Fibroblast of skin of abdomen (primary cell): ENCODE data around the gene YIF1A.
A peak's percentile ranks its signal among the peaks of the same experiment; 100 is the strongest.
"Not testable (repeated sequence)": the region's sequence is repeated elsewhere in the genome, so short reads cannot be mapped to it uniquely, and the experiment has no call there.

Experiments used
- DNase-seq: peaks from one replicate; pipeline ENCODE4 v3.0.0-alpha.2; 2013

YIF1A gene

DNA sequence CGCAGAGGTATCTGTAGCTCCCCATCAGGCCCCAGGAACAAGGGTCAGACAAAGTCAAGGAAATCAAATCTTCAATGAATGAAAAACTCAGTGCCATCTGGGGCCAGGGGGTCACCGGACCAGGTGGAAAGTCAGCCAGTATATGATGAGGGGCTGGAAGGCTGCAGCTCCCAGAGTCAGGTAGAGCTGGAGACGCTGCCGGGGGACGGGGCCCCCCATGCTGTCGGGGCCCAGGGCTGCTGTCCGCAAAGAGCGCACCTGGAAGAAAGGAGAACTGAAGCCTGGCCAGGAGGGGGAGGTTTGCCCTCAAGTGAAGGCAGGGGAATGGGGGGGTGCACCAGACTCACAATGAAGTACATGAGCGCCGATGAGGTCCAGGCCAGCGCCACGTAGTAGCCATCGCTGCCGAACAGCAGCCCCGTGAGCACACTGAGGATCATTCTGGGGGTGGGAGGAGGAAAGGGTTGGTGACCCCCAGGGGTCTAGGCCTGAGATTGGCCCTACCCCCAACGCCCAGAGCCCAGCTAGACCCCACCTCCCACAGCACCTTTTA lies 4.3 kb downstream of the YIF1A start:
- DNase-seq, result no peak

DNA sequence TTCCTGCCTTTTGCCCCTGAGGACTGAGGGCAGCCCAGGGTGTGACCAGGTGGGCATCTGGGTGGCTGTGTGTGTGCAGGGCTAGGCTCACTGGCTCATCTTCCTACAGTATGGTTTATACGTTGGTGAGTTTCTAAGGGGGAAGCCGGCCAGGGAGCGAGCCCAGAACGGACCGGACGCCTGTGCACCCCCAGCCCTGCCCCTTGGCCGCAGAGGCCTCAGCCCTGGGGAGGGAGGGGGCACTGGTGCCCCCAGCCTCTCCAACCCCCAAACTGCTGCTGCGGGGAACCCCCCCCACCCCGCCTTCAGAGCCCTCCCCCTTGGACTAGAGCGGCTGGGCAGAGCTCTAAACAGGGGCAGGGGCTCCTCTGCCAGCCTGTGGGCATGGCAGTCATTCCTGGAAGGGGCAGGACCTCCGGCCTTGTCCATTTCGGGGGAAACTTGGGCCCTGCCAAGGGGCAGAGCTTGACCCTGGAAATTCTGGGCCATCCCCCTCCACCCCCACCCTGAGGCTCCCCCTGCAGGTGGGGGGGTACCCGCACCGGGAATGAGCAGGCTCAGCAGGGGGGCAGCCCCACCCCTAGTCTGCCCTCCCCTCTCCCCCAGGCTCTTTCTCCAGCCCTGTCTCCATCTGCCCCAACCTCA lies 5.4 kb downstream of the YIF1A start:
- DNase-seq, result no peak

DNA sequence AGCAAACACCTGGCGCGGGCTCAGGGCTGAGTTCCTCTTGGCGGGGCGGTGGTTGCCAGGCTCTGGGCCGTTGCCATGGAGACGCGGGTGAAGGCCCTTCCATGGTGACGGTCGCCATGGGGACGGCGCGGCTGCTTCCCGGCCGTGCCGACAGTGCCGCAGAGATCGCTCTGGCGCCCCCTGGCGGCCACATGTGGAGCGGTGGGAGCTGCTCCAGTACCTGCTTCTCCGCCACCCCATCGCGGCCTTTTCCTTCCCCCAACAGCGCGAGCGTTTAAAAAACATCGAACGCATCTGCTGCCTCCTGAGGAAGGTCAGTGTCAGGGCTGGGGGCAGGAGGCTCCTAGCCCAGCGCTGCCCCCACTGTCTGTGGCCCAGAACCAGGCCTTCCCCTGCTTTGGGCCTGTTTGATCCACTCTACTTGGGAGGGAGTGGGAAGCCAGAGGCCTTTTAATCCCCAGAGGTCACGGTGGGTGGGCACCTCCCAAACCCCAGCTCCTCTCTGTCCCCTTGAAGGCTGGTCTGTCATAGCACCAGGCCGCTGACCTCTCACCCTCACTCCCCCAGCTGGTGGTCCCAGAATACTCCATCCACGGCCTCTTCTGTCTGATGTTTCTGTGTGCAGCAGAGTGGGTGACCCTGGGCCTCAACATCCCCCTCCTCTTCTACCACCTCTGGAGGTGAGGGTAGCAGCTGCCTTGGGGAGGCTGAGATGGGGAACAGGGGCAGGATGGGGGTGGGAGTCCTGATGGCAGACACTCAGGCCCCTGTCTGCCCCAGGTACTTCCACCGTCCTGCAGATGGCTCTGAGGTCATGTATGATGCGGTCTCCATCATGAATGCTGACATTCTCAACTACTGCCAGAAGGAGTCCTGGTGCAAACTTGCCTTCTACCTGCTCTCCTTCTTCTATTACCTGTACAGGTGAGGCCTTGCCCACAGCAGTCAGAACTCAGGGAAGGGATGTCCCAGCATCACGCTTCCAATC lies 6.2 kb downstream of the YIF1A start:
- DNase-seq, result peak; percentile 93

DNA sequence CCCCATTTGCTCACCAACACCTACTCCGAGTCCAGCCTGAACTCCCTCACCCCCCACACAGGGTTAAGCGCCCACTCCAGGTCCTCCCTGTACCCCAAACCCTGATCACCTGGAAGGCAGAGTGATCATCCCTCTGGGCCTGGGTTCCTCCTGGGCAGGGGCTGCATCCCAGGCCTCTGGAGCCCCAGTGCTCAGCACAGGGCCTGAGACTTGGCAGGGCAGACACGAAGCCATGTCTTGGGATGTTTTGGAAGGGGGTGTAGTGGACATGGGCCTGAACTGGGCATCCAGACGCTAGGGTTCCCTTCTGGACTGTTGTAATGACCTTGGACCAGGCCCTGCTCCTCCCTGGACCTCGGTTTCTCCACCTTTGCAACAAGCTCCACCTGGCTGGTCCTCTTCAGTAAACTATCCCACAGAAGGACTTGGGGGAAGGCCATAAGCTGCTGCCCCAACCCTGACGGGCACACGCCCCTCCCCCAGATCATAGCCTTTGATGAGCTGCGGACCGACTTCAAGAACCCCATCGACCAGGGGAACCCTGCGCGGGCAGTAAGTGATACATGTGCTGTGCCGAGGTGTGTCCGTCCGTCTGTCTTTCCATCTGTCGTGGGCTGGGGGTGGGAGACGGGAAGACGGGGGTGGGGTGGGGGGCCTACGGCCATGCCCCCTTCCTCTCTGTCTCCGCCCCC lies 7.0 kb downstream of the YIF1A start:
- DNase-seq, result no peak

DNA sequence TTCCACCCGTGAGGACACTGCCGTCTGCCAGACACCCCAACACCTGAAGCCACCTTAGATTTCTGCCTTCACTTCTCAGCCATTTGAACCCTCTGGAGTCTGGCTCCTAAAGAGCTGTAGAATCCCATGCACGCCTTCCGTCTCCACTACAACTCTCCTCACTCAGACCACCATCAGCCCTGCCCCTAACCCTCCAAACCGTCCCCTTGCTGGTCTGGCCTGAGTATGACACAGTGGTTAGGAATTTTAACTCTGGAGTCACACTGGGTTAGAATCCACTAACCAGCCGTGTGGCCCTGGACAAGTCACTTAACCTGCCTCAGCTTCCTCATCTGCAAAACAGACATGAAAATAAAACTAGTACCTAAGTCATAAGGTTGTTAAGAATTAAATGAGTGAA lies 7.9 kb downstream of the YIF1A start:
- DNase-seq, result no peak

DNA sequence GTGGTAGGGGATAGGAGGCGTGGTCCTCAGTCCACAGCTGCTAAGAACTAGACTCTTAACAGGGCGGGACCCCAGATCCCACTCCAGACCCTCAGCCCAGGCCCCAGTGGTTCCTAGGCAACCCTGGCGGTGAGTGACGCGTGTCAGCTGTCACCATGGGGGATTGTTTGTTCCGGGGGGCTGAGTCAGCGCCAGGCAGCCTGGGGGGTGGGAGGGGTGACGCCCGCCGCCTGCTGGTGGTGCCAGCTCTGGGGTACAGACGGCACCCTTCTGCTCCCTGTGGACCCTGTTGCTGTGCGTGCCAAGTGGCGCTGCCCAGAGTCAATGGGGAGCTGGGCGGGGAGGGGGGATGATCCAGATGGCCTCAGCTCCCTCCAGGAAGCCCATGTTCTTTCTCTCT lies 8.5 kb downstream of the YIF1A start:
- no peak for DNase-seq

DNA sequence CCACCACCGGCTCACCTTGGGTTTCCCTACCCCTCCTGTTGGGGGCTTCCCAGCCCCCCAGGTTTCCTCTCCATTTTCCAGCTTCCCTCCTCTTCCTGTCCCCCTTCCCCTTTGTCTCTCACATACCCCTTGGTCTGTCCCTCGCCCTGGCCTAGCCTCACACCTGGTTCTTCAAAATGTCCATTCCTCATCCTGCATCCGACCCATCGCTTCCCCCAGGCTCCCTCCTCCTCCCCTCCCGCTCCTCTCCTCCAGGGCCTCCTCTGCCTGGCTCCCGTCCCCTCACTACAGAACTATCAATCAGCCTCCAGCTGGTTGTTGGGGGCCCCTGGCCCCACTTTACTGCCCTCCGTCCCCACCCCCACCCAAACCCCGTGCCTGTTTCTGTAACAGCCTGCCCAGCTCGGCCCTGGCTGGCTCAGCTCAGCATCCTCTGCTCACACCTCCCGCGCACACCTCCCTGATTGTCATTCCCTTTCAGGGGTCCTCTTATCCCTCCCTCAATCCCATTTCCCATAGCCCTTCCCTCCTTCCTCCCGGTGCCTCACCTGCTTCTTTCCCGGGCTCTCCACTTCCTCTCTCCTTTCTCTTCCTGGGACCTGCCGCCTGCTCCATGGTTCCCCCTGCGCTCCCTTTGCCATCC lies 9.7 kb downstream of the YIF1A start:
- DNase-seq, result no peak

DNA sequence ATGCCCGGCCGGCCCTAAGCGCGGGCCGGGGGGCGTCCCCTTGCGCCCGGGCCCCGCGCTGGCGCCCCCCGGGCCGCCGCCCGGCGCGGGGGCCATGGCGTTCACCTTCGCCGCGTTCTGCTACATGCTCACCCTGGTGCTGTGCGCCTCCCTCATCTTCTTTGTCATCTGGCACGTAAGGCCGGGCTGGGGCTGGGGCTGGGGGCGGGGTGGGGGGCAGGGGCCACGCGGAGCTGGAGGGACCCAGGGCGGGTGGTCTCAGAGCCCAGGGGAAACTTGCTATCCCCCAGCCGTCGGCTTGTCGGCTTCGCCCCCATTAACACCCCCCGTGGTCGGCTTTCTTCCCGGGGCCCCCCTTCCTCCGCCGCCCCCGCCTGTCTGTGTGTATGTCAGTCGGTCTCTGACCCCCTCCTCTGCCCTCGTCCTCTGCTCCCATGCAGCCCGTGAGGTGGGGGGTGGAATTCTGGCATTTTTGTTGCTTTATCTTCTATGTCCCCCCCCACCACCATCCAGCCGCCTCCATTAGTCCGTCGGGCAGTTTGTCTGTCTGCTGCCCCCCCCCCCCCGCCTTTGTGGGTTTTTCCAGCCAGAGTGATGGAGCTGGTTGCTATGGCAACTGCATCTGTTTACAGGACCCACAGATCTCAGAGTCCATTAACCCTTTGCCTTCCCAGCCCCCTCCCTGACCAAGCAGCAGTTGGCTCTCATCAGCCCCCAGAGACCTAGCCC lies 10.4 kb downstream of the YIF1A start:
- peak; percentile 25 for DNase-seq

DNA sequence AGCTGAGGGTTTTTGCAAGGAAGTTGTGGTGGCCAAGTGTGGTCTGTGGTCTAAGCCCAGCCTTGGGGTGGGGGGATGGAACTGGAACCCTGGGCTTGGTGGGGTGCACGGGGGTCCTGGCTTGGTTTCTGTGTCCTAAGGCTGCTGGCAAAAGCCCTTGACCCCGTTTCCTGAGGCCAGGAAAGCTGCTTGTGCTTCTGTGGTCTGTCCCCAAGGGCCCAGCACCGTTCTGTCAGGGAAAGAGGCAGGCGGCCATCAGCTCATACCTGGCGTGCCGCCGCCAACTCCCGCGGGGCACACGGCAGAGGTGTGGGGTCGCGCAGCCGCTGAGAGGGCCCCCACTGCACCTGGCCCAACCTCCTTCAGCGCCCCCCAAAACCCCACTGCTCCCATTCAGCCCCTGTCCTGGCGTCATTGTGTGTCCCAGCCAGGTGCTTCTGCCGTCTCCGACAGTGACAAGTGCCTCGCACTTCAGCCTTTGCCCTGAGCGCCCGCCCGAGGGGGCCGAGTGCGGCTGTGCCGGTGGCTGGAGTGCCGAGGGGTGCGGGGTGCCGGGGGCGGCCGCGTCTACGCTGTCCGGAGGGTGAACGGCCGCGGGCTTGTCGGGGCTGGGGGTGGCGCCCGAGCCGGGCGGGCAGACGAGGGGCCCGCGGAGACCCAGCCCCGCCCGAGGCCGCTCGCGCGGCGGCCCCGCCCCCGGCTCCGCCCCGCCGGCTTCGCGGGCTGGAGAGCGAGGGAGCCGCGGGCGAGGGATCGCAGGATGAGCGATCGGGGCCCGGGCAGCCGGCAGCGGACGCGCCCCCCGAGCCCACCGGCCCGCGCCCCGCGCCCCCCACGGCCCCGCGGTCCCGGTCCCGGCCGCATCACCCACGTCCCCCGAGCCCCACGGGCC lies 11.2 kb downstream of the YIF1A start, which contains the start of gene CNIH2:
CNIH2 (plus strand) TSS at position 705 of the 892 bp plus-strand sequence. CDS start 282 bp downstream, outside the sequence.
- DNase-seq, result peak; percentile 22

DNA sequence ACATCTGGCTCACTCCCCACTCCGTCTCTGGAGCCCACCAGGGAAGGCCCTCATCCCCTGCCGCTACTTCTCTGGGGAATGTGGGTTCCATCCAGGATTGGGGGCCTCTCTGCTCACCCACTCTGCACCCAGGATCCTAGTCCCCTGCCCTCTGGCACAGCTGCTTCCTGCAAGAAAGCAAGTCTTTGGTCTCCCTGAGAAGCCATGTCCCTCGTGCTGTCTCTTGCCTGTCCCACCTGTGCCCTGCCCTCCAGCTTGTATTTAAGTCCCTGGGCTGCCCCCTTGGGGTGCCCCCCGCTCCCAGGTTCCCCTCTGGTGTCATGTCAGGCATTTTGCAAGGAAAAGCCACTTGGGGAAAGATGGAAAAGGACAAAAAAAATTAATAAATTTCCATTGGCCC lies 11.9 kb downstream of the YIF1A start:
- DNase-seq, result not testable (repeated sequence)

DNA sequence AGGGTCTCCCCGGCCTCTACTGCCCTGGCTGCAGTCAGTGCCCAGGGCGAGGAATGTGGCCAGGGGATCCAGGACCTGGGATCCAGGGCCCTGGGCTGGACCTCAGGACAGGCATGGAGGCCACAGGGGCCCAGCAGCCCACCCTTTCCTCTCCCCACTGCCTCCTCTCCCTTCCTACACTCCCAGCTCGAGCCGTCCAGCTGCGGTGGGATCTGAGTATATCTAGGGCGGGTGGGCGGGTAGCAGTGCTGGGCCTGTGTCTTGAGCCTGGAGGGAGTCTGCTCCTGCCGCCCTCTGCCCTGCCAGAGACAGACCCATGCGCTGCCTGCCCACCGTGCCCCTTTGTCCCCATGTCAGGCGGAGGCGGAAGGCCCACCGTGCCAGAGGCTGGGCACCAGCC lies 12.3 kb downstream of the YIF1A start:
- not testable (repeated sequence) for DNase-seq

DNA sequence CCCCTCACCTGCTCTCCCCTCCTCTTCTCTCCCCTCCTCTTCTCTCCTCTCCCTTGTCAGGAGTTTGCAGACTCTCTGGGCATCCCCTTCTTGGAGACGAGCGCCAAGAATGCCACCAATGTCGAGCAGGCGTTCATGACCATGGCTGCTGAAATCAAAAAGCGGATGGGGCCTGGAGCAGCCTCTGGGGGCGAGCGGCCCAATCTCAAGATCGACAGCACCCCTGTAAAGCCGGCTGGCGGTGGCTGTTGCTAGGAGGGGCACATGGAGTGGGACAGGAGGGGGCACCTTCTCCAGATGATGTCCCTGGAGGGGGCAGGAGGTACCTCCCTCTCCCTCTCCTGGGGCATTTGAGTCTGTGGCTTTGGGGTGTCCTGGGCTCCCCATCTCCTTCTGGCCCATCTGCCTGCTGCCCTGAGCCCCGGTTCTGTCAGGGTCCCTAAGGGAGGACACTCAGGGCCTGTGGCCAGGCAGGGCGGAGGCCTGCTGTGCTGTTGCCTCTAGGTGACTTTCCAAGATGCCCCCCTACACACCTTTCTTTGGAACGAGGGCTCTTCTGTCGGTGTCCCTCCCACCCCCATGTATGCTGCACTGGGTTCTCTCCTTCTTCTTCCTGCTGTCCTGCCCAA lies 12.8 kb downstream of the YIF1A start:
- no peak for DNase-seq

DNA sequence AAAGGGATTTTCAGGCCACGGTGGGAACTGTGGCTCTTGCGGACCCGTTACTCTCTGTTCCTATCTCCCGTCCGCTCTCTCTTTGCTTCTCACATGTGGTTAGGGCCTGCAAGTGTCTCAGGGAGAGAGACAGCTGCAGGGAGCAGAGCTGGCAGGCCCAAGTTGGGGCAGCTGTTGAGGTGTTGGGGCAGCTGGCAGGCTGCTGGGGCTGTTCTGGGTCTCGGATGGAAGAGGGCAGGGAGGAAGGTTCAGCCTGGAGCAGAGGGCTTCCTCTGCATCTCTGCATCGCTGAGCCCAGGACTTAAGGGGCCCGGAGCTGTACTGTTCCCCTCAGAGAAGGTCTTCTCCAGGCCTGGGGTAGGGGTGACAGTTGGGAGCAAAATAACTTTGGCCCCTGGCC lies 13.5 kb downstream of the YIF1A start:
- no peak for DNase-seq

DNA sequence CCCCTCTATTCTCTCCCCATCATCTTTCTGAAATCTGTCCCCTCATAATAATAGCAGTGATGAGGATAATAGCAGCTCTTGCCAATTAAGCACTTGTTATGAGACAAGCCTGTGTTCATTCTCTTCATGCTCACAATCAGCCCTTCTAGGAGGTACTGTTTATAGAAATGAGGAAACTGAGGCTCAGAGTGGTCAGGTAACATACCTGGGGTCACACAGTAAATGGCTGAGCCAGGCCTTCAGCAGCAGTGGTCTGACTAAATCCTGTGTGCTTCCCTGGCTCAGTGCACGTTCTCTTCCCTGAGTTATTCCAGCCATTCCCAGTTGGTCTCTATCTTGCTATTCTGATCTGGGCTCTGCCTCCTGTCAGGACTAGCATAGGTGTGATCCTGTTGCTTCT lies 14.7 kb downstream of the YIF1A start:
- no peak for DNase-seq

DNA sequence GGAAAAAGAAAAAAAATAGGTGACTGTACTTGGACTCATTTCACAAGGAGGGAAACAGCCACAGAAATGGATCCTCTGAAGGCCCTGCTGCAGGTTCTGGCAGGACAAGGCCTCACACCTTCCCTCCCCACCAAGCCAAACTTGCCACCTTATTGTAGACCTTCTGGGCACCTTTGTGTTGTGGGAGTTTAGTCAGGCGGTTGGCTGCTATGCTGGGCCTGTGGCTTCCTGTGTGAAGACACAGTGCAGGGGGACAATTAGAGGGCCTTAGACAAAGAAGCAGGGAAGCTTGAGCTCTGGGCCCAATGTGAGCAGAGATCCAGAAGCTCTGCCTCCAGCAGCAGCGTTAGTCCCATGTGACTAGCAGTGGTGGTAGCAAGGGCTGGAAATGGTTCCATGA lies 16.3 kb downstream of the YIF1A start:
- no peak for DNase-seq

DNA sequence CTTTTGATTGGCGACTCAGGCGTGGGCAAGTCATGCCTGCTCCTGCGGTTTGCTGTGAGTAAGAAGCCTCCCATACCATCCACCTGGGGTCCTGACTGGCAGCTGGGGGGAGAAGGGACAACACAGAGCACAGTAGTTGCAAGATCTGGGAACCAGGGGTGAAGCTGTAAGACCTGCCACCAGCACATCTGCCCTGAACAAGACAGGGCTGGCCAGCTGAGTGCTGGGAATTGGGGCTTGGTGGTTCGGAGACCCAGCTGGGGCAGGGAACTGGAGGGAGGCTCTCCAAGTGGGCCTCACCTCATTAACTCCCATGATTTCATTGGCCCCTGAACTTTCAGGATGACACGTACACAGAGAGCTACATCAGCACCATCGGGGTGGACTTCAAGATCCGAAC lies 17.1 kb downstream of the YIF1A start:
- no peak for DNase-seq

DNA sequence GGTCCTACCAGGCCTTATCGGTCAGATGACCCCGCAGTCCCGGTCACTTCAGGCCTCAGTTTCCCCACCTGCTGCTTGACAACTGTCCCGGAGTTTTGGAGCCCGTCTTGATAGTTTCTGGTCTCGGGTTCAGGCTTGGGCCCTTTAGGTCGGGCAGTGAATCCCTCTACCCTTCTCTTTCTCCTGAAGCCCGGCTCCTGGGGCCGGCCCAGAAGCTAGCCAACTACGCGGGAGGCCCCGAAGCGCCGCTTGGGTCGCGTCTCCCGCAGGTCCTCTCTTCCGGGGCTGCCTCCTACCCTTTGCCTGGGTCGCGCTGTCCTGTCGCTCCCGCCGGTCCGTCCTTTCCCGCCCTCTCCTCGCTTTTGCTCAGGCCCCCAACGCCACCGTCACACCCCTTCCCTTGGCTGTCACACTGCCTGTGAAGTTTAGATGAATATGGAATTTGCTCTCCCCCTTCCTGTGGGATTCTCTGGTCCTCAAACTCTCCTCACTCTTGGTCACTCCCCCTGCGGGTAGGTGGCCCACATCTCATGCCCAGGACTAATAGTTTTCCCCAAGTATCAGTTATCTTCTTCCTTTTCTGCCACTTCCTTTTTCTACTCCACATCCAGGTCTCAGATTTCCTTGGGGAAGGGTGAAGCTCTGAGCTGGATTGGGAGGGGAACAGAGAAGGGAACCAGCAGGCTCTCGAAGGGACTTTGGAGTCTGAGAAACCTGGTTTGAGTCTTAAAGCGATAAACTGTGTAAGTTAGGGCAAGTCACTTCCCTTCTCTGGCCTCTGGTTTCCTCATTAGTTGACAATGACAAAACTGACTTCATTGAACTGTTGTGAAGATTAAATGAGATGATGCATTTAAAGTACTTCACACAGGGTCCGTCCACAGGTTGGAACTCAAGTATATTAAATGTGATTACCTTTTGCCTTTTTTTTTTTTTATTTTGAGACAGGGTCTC lies 19.7 kb downstream of the YIF1A start:
- DNase-seq, result peak; percentile 45

DNA sequence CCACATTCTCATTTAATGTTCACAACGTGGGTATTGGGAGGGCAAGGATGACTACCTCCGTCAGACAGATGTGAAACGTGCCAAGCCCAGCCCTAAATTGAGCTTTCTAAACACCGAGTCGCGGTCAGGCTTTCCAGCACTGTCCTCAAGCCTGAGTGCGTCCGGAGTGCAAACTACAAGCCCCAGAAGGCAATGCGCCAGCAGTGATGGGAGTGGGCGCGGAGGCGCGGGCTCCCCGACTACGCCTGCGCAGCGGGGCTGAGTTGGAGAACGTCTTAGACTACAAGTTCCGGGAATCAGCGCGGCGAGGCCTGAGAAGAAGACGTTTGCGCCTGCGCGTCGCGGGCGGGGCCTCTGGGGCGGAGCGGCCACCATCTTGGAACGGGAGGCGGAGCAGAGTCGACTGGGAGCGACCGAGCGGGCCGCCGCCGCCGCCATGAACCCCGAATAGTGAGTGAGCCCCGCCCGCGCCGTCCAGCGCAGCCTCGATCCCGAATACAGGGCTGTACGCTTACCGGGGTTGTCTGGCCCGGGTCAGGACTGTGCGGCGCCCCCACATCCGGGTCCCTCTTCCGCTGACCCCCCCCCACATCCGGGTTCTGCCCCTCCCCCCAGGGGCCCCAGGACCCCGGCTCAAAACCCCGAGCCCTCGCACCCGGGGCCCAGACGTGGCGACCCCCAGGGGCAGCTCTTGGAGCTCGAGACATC lies 20.5 kb downstream of the YIF1A start, which contains the start of gene RAB1B:
RAB1B (plus strand) TSS at position 396 of the 708 bp plus-strand sequence; CDS start at position 437, 41 bp downstream.
- peak; percentile 99 for DNase-seq
